ENCODE data around the gene IMMP2L.

- TF ChIP-seq CTCF (IDR thresholded peaks at IDR 0.05) (no peak), EZH2phosphoT487 (IDR thresholded peaks at IDR 0.05) (no peak), EZH2 (IDR thresholded peaks at IDR 0.05) (no peak)
These were observed 271.9 kb downstream of the IMMP2L start for GRCh38 chr7:111290419-111290818.
